ENCODE data around the gene NRXN3.

The NRXN3 gene

DNA sequence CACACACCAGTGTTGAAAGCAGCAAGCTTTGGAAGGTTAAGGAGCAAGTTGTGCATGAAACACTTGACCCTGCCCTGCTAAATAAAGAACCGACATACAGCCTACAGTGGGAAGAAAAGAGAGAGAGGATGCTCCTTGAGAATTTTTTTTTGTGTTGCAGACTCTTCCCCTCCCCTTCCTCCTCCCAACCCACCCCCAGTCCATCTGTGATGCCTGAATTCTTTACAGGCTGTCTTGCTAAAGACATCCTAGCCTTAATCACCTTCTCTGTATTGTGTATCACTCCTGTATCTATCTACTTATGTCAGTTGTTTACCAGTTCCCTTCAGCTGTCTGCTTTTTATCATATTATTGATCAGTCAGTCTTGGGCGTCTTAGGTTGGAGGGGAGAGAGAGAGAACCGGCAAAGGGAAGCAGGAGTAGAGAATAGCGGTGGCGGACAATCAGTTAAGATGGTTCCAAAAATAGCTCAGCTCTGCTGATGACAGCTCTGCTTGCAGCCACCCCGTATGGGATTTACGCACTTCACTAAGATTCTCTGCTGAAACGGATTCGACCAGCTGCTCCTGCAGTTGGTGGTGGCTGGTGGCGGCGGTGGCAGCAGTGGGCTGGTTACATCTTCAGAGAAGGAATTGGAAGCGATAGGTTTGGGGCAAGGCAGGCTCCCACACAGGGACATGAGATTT, 664.7 kb downstream of the NRXN3 start:
- CTCF ChIA-PET: interaction anchor here (0.5 kb wide), 1 partner anchor 971 kb away, joined by 4 read pairs; no protein-coding TSS in a partner anchor
- TF ChIP-seq FOXK2 (IDR thresholded peaks at IDR 0.05): no peak
- TF ChIP-seq HDGF (IDR thresholded peaks at IDR 0.05; ENCODE audit: borderline replicate concordance): no peak
- no peak for TF ChIP-seq SP1 (IDR thresholded peaks at IDR 0.05)
- TF ChIP-seq CTBP1 (IDR thresholded peaks at IDR 0.05; ENCODE audit: borderline replicate concordance): no peak
- TF ChIP-seq, protein P1, sequence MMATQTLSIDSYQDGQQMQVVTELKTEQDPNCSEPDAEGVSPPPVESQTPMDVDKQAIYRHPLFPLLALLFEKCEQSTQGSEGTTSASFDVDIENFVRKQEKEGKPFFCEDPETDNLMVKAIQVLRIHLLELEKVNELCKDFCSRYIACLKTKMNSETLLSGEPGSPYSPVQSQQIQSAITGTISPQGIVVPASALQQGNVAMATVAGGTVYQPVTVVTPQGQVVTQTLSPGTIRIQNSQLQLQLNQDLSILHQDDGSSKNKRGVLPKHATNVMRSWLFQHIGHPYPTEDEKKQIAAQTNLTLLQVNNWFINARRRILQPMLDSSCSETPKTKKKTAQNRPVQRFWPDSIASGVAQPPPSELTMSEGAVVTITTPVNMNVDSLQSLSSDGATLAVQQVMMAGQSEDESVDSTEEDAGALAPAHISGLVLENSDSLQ (IDR thresholded peaks at IDR 0.05): no peak
- no peak for TF ChIP-seq NFRKB (IDR thresholded peaks at IDR 0.05)
- no peak for TF ChIP-seq ARNT (IDR thresholded peaks at IDR 0.05)
- TF ChIP-seq ELF4 (IDR thresholded peaks at IDR 0.05): no peak
- no peak for TF ChIP-seq FOXA1 (IDR thresholded peaks at IDR 0.05)
- TF ChIP-seq FOXM1 (IDR thresholded peaks at IDR 0.05; ENCODE audit: borderline replicate concordance): no peak
- no peak for TF ChIP-seq ZNF384 (IDR thresholded peaks at IDR 0.05)
- no peak for TF ChIP-seq LEF1 (IDR thresholded peaks at IDR 0.05; ENCODE audit: borderline replicate concordance)
- TF ChIP-seq L3MBTL2 (conservative IDR thresholded peaks at IDR 0.05): no peak
- TF ChIP-seq TARDBP (IDR thresholded peaks at IDR 0.05): no peak
- TF ChIP-seq SUZ12 (IDR thresholded peaks at IDR 0.05): no peak
- TF ChIP-seq BHLHE40 (IDR thresholded peaks at IDR 0.05; ENCODE audit: borderline replicate concordance): no peak
- POLR2A ChIA-PET: interaction anchor here (0.5 kb wide), 1 partner anchor 382 kb away, joined by 3 read pairs; no protein-coding TSS in a partner anchor
- DNase-seq (ENCODE audit: extremely low spot score): no peak

DNA sequence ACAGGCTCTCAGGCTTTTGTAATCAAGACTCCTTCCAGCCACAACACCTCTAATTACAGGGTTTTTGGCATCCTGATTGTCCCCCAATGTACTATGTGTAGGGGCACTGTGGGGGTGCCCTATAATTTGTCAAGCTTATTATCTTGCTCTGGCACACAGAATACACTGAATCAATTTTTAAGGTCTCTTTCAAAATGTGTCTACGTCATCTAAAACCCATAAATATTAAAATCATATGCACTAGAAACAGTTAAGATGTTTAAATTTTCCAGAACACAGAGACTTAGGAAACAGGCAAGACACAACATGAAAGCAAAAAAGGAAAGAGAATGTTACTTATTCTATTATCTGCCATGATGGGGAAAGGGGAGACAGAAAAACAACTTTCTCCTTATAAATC, 665.7 kb downstream of the NRXN3 start:
- TF ChIP-seq ELF4 (IDR thresholded peaks at IDR 0.05) (no peak), FOXM1 (IDR thresholded peaks at IDR 0.05; ENCODE audit: borderline replicate concordance) (no peak), TARDBP (IDR thresholded peaks at IDR 0.05) (no peak)
- no peak for DNase-seq (ENCODE audit: extremely low spot score)
- POLR2A ChIA-PET: no interaction called here
- CTCF ChIA-PET: interaction anchor here (0.7 kb wide), 1 partner anchor 66 kb away, joined by 3 read pairs; no protein-coding TSS in a partner anchor

DNA sequence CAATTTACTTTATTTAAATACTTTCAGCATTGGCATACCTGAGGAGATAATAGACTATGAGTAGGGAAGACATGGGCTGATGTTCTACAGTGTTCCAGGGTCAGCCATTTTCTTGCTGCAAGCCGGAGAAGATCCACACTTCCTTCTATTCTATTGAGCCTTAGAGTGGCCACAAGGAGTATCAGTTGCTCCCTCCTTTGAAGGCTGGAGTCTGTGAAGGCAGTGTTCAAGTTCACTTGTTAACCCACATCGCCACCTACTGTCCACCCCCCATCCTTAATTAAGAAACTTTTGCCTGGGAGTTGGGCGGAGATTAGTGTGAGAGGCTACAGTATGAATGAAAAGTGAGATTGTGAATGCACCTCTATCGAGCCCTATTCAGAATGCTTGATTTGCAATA, 666.6 kb downstream of the NRXN3 start:
- TF ChIP-seq HDGF (IDR thresholded peaks at IDR 0.05; ENCODE audit: borderline replicate concordance) (no peak), L3MBTL2 (conservative IDR thresholded peaks at IDR 0.05) (no peak), SUZ12 (IDR thresholded peaks at IDR 0.05) (no peak), FOXK2 (IDR thresholded peaks at IDR 0.05) (no peak), FOXM1 (IDR thresholded peaks at IDR 0.05; ENCODE audit: borderline replicate concordance) (no peak), LEF1 (IDR thresholded peaks at IDR 0.05; ENCODE audit: borderline replicate concordance) (no peak), FOXA1 (IDR thresholded peaks at IDR 0.05) (no peak), ZNF384 (IDR thresholded peaks at IDR 0.05) (no peak), BHLHE40 (IDR thresholded peaks at IDR 0.05; ENCODE audit: borderline replicate concordance) (no peak), TARDBP (IDR thresholded peaks at IDR 0.05) (no peak), CTBP1 (IDR thresholded peaks at IDR 0.05; ENCODE audit: borderline replicate concordance) (no peak), NFRKB (IDR thresholded peaks at IDR 0.05) (no peak), ARNT (IDR thresholded peaks at IDR 0.05) (no peak), ELF4 (IDR thresholded peaks at IDR 0.05) (no peak), SP1 (IDR thresholded peaks at IDR 0.05) (no peak)
- TF ChIP-seq, protein P1 (IDR thresholded peaks at IDR 0.05): no peak
- CTCF ChIA-PET: no interaction called here
- POLR2A ChIA-PET: no interaction called here
- DNase-seq (ENCODE audit: extremely low spot score): peak; percentile 63

DNA sequence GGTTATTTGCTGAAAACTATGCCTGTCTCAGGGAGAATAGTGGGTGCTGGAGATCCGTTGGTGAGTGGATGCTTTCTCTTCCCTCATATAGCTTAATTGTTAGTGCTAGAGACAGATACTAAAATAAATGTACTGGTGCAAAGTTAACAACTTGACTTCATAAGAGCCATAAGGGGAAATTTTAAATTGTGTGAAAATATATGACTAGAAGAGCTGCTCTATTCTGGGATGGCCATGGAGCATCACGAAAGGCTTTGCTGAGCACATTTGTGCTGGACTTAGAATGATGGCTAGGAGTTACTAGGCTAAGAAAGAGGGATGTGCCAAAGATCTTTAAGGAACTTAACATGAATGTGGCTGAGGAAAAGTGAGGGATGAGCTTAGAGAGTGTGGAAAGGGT, 668.8 kb downstream of the NRXN3 start:
- DNase-seq (ENCODE audit: extremely low spot score): no peak
- POLR2A ChIA-PET: no interaction called here
- no peak for TF ChIP-seq ARNT (IDR thresholded peaks at IDR 0.05)
- no peak for TF ChIP-seq ELF4 (IDR thresholded peaks at IDR 0.05)
- no peak for TF ChIP-seq BHLHE40 (IDR thresholded peaks at IDR 0.05; ENCODE audit: borderline replicate concordance)
- TF ChIP-seq LEF1 (IDR thresholded peaks at IDR 0.05; ENCODE audit: borderline replicate concordance): no peak
- no peak for TF ChIP-seq L3MBTL2 (conservative IDR thresholded peaks at IDR 0.05)
- no peak for TF ChIP-seq SUZ12 (IDR thresholded peaks at IDR 0.05)
- no peak for TF ChIP-seq FOXM1 (IDR thresholded peaks at IDR 0.05; ENCODE audit: borderline replicate concordance)
- TF ChIP-seq TARDBP (IDR thresholded peaks at IDR 0.05): no peak
- TF ChIP-seq, protein P1 (IDR thresholded peaks at IDR 0.05): no peak
- no peak for TF ChIP-seq HDGF (IDR thresholded peaks at IDR 0.05; ENCODE audit: borderline replicate concordance)
- TF ChIP-seq ZNF384 (IDR thresholded peaks at IDR 0.05): no peak
- CTCF ChIA-PET: interaction anchor here (1.1 to 1.3 kb wide), 2 partner anchors 9 to 291 kb away, joined by 3 to 5 read pairs; no protein-coding TSS in a partner anchor

DNA sequence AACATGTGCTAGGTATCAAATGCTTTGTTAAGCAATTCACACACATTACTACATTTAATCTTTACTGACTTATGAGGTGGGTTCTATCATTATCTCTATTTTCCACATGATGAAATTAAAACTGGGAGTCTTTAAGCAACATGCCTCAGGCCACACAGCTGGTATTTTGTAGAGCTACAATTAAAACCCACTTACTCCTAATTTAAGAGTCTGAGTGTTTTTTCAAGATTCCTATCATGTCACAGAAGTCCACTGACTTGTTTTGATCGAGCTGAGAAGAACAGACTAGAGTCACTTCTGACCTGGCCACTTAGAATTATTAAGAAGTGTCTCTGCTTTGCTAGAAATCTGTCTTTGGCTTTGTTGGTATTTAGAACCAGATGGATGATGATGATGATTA, 670.7 kb downstream of the NRXN3 start:
- CTCF ChIA-PET: no interaction called here

DNA sequence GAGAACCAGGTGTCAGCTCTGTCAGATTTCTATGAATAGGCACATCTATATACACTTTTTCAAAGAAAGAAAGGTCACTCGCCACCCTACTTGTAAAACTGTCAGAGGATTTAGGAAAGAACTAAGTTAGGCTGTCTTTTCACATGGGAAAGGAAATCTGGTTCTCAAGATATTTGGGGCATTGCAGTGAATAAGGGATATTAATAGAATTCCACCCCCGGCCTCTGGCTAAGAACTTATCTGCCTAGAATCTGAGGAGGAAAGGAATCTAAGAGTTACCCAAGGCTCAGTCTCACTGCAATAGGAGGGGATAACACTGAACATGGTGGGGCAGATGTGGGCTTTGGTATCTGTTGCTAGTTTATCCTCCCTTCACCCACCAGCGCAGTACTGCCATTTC, 677.6 kb downstream of the NRXN3 start:
- POLR2A ChIA-PET: no interaction called here
- TF ChIP-seq SP1 (IDR thresholded peaks at IDR 0.05) (no peak), ARNT (IDR thresholded peaks at IDR 0.05) (no peak), FOXA1 (IDR thresholded peaks at IDR 0.05) (no peak), NFRKB (IDR thresholded peaks at IDR 0.05) (no peak), FOXK2 (IDR thresholded peaks at IDR 0.05) (no peak)
- TF ChIP-seq, protein P1 (IDR thresholded peaks at IDR 0.05): no peak
- CTCF ChIA-PET: interaction anchor here (0.6 to 1.6 kb wide), 4 partner anchors 9 to 132 kb away, joined by 3 to 5 read pairs (median 4); no protein-coding TSS in a partner anchor
- DNase-seq (ENCODE audit: extremely low spot score): no peak

More for the DNA sequence above, 670.7 kb downstream of the NRXN3 start:
- POLR2A ChIA-PET: no interaction called here
- no peak for TF ChIP-seq HDGF (IDR thresholded peaks at IDR 0.05; ENCODE audit: borderline replicate concordance)
- no peak for TF ChIP-seq ARNT (IDR thresholded peaks at IDR 0.05)
- TF ChIP-seq TARDBP (IDR thresholded peaks at IDR 0.05): no peak
- no peak for TF ChIP-seq L3MBTL2 (conservative IDR thresholded peaks at IDR 0.05)
- no peak for TF ChIP-seq SP1 (IDR thresholded peaks at IDR 0.05)
- no peak for DNase-seq (ENCODE audit: extremely low spot score)

Data from HEK293T (cell line).